WTC11 (cell line): ENCODE measurements around the gene PDIA2. TPM values are rescaled to one million over a fixed set of nuclear protein-coding genes. Genes with fewer than 3 reads are reported as not detected.

ENCODE experiments used
- ATAC-seq: fragments of 200-7000 bp; cut with Tn5 transposase; 2 replicates; pipeline ENCODE4 v1.10.0; 2021; ENCODE audit warnings: mild to moderate bottlenecking, moderate library complexity
- CTCF ChIA-PET: fragments of 300-600 bp; sonication (Branson Sonifier 250); formaldehyde crosslinking; loops from one replicate; lab custom pipeline; 2021; ENCODE audit warnings: antibody characterized with exemption; lab: Charles Lee
- POLR2A ChIA-PET: fragments of 350-600 bp; sonication (Branson Sonifier 250); formaldehyde crosslinking; loops from one replicate; lab custom pipeline; 2021; ENCODE audit warnings: antibody characterized with exemption; lab: Charles Lee
- DNase-seq: peaks from one replicate; pipeline ENCODE4 v3.0.0; 2021; ENCODE audit warnings: low spot score
- H3K27ac Mint-ChIP-seq: 2 replicates; pipeline ENCODE4 v1.8.0; 2021; ENCODE audit warnings: mixed read lengths
- H3K27me3 Mint-ChIP-seq: 2 replicates; pipeline ENCODE4 v1.8.0; 2021; ENCODE audit warnings: low read depth, mild to moderate bottlenecking, moderate library complexity, mixed read lengths
- H3K36me3 Mint-ChIP-seq: 2 replicates; pipeline ENCODE4 v1.8.0; 2021; ENCODE audit warnings: mixed read lengths
- H3K4me1 Mint-ChIP-seq: 2 replicates; pipeline ENCODE4 v1.8.0; 2022; ENCODE audit warnings: mixed read lengths
- H3K4me3 Mint-ChIP-seq: 2 replicates; pipeline ENCODE4 v1.8.0; 2021; ENCODE audit warnings: mild to moderate bottlenecking, moderate library complexity, mixed read lengths
- H3K9me3 Mint-ChIP-seq: 2 replicates; pipeline ENCODE4 v1.8.0; 2021; ENCODE audit warnings: mixed read lengths
- ARID4B ChIP-seq: sonication (generic); formaldehyde crosslinking; IDR thresholded peaks from 2 replicates; pipeline ENCODE4 v1.8.0; 2023; ENCODE audit warnings: missing genetic modification reagents, mild to moderate bottlenecking, borderline replicate concordance
- ATF2 ChIP-seq: sonication (generic); formaldehyde crosslinking; IDR thresholded peaks from 2 replicates; pipeline ENCODE4 v1.8.1; 2022; ENCODE audit warnings: low read depth, missing genetic modification reagents, borderline replicate concordance
- E2F5 ChIP-seq: sonication (generic); formaldehyde crosslinking; IDR thresholded peaks from 2 replicates; pipeline ENCODE4 v1.8.1; 2022; ENCODE audit warnings: mild to moderate bottlenecking, moderate library complexity, missing genetic modification reagents
- ELF4 ChIP-seq: sonication (generic); formaldehyde crosslinking; IDR thresholded peaks from 2 replicates; pipeline ENCODE4 v1.8.1; 2022; ENCODE audit warnings: low read depth, mild to moderate bottlenecking, moderate library complexity, missing genetic modification reagents
- JAZF1 ChIP-seq: fragments of 250-450 bp; sonication (Bioruptor Pico); IDR thresholded peaks from 2 replicates; pipeline ENCODE4 v1.9.0; 2021; ENCODE audit warnings: moderate library complexity, mild to moderate bottlenecking, inconsistent platforms
- NFE2L1 ChIP-seq: sonication (generic); formaldehyde crosslinking; IDR thresholded peaks from 2 replicates; pipeline ENCODE4 v1.8.1; 2023; ENCODE audit warnings: missing genetic modification reagents
- NR3C1 ChIP-seq: sonication (generic); formaldehyde crosslinking; conservative IDR thresholded peaks from 2 replicates; pipeline ENCODE4 v1.8.1; 2023; ENCODE audit warnings: low read depth, mild to moderate bottlenecking, missing genetic modification reagents
- OVOL2 ChIP-seq: fragments of 250-450 bp; sonication (Bioruptor Pico); IDR thresholded peaks from 2 replicates; pipeline ENCODE4 v1.9.0; 2021; ENCODE audit warnings: mild to moderate bottlenecking, borderline replicate concordance
- PRDM15 ChIP-seq: sonication (generic); formaldehyde crosslinking; IDR thresholded peaks from 2 replicates; pipeline ENCODE4 v1.8.0; 2022; ENCODE audit warnings: missing genetic modification reagents
- SMAD3 ChIP-seq: sonication (generic); formaldehyde crosslinking; IDR thresholded peaks from 2 replicates; pipeline ENCODE4 v1.8.0; 2022; ENCODE audit warnings: missing genetic modification reagents, mild to moderate bottlenecking, borderline replicate concordance
- STAT6 ChIP-seq: sonication (generic); formaldehyde crosslinking; conservative IDR thresholded peaks from 2 replicates; pipeline ENCODE4 v1.8.1; 2023; ENCODE audit warnings: mild to moderate bottlenecking, low read depth, missing genetic modification reagents, moderate library complexity
- TEAD4 ChIP-seq: sonication (generic); formaldehyde crosslinking; IDR thresholded peaks from 2 replicates; pipeline ENCODE4 v1.8.0; 2022; ENCODE audit warnings: mild to moderate bottlenecking, missing genetic modification reagents
- ZNF121 ChIP-seq: sonication (generic); formaldehyde crosslinking; IDR thresholded peaks from 2 replicates; pipeline ENCODE4 v1.8.0; 2023; ENCODE audit warnings: missing genetic modification reagents
- ZNF138 ChIP-seq: sonication (generic); formaldehyde crosslinking; conservative IDR thresholded peaks from 2 replicates; pipeline ENCODE4 v1.8.1; 2022; ENCODE audit warnings: mild to moderate bottlenecking, moderate library complexity, missing genetic modification reagents
- ZNF232 ChIP-seq: sonication (generic); formaldehyde crosslinking; IDR thresholded peaks from 2 replicates; pipeline ENCODE4 v1.8.0; 2022; ENCODE audit warnings: mild to moderate bottlenecking, missing genetic modification reagents
- ZNF263 ChIP-seq: sonication (generic); formaldehyde crosslinking; IDR thresholded peaks from 2 replicates; pipeline ENCODE4 v1.8.1; 2022; ENCODE audit warnings: low read depth, mild to moderate bottlenecking, moderate library complexity, missing genetic modification reagents
- ZNF317 ChIP-seq: sonication (generic); formaldehyde crosslinking; IDR thresholded peaks from 2 replicates; pipeline ENCODE4 v1.8.1; 2023; ENCODE audit warnings: low read depth, mild to moderate bottlenecking, moderate library complexity, missing genetic modification reagents, borderline replicate concordance
- ZNF423 ChIP-seq: fragments of 250-450 bp; sonication (Bioruptor Pico); IDR thresholded peaks from 2 replicates; pipeline ENCODE4 v2.1.2; 2022; ENCODE audit warnings: mild to moderate bottlenecking, moderate library complexity
- total RNA-seq: library from RNA; stranded (reverse); gene quantifications from 3 replicates; pipeline ENCODE4 v1.2.3, GENCODE V29; 2021
- TF ChIP-seq, protein P1 (sequence below): sonication (generic); formaldehyde crosslinking; IDR thresholded peaks from 2 replicates; pipeline ENCODE4 v1.8.0; 2023; ENCODE audit warnings: mild to moderate bottlenecking, missing genetic modification reagents
- TF ChIP-seq, protein P2 (sequence below): sonication (generic); formaldehyde crosslinking; IDR thresholded peaks from 2 replicates; pipeline ENCODE4 v1.8.1; 2023; ENCODE audit warnings: mild to moderate bottlenecking, missing genetic modification reagents

PDIA2 gene
- total RNA-seq, 1 experiment from 2014 or later, result 2.4 TPM

- Mint-ChIP-seq H3K9me3 (no peaks in the 10 kb centered on the region), H3K4me1 (no peaks in the 10 kb centered on the region), H3K27me3 (no peaks in the 10 kb centered on the region), H3K36me3 (peaks cover 5% of the 10 kb centered on the region; the same call in 1 of the 2 replicates), H3K4me3 (no peak overlapping the region), H3K27ac (no peak overlapping the region)
- POLR2A ChIA-PET, result no interaction called here
- CTCF ChIA-PET, result no interaction called here
- TF ChIP-seq ZNF423 (CRISPR knock-in tag), result no peak
- TF ChIP-seq SMAD3, result no peak
- TF ChIP-seq E2F5 (CRISPR knock-in tag), result no peak
- no peak for TF ChIP-seq ZNF263 (CRISPR knock-in tag)
- no peak for TF ChIP-seq ZNF121
- TF ChIP-seq ZNF232 (CRISPR knock-in tag), result no peak
- no peak for TF ChIP-seq JAZF1 (CRISPR knock-in tag)
- TF ChIP-seq STAT6 (CRISPR knock-in tag), result no peak
- no peak for TF ChIP-seq TEAD4
- no peak for TF ChIP-seq ZNF138 (CRISPR knock-in tag)
- no peak for TF ChIP-seq ATF2 (CRISPR knock-in tag)
- TF ChIP-seq, protein P1, sequence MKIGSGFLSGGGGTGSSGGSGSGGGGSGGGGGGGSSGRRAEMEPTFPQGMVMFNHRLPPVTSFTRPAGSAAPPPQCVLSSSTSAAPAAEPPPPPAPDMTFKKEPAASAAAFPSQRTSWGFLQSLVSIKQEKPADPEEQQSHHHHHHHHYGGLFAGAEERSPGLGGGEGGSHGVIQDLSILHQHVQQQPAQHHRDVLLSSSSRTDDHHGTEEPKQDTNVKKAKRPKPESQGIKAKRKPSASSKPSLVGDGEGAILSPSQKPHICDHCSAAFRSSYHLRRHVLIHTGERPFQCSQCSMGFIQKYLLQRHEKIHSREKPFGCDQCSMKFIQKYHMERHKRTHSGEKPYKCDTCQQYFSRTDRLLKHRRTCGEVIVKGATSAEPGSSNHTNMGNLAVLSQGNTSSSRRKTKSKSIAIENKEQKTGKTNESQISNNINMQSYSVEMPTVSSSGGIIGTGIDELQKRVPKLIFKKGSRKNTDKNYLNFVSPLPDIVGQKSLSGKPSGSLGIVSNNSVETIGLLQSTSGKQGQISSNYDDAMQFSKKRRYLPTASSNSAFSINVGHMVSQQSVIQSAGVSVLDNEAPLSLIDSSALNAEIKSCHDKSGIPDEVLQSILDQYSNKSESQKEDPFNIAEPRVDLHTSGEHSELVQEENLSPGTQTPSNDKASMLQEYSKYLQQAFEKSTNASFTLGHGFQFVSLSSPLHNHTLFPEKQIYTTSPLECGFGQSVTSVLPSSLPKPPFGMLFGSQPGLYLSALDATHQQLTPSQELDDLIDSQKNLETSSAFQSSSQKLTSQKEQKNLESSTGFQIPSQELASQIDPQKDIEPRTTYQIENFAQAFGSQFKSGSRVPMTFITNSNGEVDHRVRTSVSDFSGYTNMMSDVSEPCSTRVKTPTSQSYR (CRISPR knock-in tag), result no peak
- no peak for TF ChIP-seq ELF4 (CRISPR knock-in tag)
- no peak for TF ChIP-seq NFE2L1 (CRISPR knock-in tag)
- no peak for TF ChIP-seq NR3C1 (CRISPR knock-in tag)
- TF ChIP-seq OVOL2 (CRISPR knock-in tag), result no peak
- TF ChIP-seq PRDM15, result no peak
- TF ChIP-seq ZNF317 (CRISPR knock-in tag), result no peak
- TF ChIP-seq ARID4B, result no peak
- TF ChIP-seq, protein P2, sequence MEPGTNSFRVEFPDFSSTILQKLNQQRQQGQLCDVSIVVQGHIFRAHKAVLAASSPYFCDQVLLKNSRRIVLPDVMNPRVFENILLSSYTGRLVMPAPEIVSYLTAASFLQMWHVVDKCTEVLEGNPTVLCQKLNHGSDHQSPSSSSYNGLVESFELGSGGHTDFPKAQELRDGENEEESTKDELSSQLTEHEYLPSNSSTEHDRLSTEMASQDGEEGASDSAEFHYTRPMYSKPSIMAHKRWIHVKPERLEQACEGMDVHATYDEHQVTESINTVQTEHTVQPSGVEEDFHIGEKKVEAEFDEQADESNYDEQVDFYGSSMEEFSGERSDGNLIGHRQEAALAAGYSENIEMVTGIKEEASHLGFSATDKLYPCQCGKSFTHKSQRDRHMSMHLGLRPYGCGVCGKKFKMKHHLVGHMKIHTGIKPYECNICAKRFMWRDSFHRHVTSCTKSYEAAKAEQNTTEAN, result no peak
- ATAC-seq (no peak), DNase-seq (no peak)
Observed at GRCh38 chr16:297832-298231, 14.9 kb downstream of the PDIA2 start.
